ENCODE results near the gene TMEM123.

The TMEM123 gene, protein sequence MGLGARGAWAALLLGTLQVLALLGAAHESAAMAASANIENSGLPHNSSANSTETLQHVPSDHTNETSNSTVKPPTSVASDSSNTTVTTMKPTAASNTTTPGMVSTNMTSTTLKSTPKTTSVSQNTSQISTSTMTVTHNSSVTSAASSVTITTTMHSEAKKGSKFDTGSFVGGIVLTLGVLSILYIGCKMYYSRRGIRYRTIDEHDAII

DNA sequence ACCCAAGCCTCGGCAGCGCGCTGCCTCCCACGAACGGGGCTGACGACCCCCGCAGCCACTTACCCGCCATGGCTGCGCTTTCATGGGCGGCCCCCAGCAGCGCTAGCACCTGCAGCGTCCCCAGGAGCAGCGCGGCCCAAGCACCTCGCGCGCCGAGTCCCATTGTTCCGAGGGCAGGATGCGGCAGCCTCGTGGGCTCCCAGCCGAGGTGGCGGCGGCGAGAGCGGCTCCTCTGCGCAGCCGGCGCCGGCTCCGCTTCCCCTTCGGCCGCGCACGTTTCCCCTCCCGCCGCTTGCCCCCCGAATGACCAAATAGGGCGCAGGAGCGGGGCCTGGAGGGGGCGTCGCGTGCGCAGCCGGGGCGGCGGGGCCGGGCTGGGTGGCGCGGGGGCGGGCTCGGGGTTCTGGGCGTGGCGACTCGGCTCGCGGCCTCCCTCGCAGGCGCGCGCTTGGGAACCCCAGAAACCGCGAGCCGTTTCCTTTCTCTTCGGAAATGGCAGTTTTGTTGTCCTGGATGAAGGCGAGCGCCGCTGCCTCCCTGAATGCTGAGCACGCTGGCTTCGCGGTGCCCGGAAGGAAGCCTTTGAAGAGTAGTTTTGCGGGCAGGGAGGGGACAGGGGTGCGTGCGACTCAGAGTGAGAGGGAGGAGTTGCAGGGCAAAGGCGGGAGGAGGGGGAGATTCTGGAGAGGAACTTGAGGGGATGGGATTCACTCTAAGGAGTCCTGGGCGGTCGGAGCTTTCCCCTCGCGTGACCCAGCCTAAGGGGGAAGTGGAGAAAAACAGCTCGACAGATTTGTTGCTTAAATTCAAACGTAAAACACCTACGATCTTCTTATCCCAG lies at the start of gene TMEM123:
TSS of gene TMEM123 (minus strand) at position 305 of the 841 bp plus-strand sequence. CDS start at position 163, 142 bp downstream.
- peak; percentile 23 for DNase-seq (ENCODE audit: low spot score)

DNA sequence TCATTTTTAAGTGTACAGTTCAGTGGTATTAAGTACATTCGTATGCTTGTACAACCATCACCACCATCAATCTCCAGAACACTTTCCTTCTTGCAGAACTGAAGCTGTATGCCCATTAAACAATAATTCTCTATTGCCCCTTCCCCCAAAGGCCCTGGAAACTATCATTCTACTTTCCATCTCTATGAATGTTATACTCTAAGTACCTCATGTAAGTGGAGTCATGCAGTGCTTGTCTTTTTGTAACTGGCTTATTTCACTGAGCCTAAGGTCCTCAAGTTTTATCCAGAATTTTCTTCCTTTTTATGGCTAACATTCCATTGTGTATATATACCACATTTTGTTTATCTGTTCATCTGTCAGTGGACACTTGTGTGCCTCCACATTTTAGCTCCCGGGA lies 48.3 kb upstream of the TMEM123 start:
- DNase-seq (ENCODE audit: low spot score), result no peak

DNA sequence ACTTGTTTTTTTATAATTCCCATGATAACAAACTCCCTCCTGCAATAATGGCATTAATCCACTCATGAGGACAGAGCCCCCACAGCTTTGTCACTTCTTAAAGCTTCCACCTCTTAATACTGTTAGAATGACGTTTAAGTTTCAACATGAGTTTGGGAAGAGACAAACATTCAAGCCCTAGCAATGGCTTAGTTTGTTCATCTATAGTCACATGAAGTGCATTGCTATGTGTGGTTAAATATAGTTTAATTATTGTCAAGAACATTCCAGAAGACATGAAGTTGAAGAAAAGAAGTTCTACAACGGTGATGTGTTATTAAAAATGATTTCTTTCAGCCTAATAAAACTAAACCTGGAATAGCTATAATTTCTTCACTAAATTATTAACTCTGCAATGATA lies 47.4 kb upstream of the TMEM123 start:
- no peak for DNase-seq (ENCODE audit: low spot score)

DNA sequence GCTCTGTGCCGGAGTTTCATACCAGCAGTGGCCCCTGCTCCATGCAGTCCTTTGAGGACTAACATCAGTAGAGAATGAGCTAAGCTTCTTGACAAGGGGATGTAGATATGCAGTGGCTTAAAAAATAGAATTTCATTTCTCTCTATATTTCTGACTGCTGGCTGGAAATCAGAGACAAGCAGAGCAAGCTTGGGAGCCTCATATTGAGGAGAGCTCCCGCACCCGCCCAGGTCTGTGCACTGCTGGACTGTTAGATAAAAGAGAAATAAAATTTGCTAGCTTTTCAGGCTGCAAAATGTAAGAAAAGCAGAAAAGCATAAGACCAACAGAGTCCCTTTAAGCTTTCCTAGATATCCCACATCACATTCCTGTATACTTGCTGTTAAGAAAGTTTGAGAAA lies 46.6 kb upstream of the TMEM123 start:
- no peak for DNase-seq (ENCODE audit: low spot score)

DNA sequence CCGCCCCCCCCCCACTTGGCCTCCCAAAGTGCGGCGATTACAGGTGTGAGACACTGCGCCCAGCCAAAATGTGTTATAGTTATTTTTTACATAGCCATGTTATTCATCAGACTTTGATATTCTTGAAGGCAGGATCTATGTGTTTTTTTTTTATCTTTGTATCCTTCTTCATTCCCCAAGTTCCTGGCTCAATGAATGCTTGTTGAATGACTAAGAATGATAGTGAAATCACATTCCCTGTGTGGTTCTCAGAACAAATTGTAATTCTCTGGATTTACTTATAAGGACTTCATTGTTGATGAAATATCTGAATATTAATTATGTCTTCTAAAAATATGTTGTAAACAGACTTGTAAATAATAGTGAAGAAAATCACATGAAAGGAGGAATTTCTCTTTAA lies 44.5 kb upstream of the TMEM123 start:
- no peak for DNase-seq (ENCODE audit: low spot score)

DNA sequence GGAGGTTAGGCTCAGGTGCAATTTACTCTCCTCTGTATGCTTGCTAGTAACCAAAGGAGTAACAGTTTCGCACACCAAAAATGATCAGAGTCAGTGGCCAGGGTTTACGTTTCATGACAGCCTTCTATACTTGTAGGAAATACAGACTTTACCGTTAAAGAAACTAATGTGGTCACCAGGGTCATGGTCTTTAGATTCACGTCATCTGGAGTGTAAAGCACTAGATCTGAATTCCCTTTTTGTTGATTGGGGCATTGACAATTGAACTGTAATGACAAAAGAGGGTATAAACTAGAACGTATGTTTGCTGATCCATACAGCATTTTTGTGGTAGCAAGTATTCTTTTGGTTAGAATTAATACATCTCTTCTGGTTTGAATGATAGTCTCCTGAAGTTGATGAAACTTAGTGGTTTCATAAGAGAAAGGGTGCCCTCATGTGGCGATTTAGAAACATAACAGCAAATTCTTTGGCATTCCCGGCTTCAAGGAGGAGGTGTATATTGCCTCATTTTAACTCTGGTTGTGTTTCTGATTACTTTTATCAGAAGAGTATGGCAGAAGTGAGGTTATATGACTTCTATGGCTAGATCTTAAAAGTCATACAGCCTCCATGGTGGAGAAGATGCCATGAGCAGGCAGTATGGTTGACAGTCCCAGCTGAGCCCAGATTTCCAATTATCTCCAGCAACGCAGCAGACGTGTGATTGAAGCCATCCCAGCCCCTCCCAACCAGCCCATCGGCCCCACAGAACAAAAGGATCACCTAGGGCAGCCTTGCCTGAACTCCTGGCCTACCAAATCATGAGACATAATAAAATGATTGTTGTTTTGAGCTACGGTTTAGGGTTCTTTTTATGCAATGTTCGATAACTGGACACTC lies 42.8 kb upstream of the TMEM123 start:
- peak; percentile 76 for DNase-seq (ENCODE audit: low spot score)

DNA sequence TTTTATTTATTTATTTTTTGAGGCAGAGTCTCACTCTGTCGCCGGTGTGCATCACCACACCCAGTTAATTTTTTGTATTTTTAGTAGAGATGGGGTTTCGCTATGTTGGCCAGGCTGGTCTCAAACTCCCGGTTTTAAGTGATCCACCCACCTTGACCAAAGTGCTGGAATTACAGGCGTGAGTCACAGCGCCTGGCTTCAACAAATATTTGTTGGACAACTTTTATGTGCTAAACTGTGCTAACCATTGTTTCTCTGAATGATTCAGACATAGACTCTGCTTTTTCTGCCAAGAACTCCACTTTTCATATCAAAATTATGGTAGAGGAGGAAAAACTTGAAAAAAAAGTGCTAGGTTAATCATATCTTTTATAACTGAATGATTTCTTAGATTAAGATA lies 41.7 kb upstream of the TMEM123 start:
- no peak for DNase-seq (ENCODE audit: low spot score)

DNA sequence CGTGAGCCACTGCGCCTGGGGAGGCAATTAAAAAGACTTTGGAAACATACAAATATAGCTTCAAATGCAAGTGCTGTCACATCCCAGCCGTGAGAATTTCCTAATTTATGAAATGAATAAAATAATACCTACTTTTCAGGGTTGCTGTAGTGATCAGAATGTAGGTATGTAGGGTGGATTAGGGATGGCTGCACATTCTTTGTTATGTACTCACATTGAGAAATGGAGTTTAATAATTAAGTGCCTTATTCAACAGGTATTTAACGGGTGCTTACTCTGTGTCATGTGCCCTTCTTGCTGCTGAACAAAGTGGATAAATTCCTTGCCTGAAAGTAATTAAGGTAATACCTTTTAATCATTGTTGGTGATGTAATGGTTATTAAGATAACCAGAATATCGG lies 41.0 kb upstream of the TMEM123 start:
- no peak for DNase-seq (ENCODE audit: low spot score)

DNA sequence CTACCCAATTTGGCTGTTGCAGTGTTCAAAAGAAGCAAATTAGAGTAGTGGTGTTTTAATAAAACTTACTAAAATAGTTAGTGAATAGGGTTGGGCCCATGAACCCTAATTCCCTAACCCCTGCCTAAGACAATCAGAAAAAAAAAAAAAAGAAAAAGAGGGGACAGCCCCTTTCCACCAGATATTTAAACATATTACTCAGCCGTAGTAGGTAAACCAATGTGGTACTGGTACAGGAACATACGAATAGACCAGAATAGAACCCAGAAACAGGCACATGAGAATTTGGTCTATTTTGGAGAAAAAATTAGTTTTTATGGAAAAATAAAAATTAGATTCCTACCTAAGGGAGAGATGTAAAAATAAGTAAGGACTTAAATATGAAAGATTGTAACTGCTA lies 39.4 kb upstream of the TMEM123 start:
- no peak for DNase-seq (ENCODE audit: low spot score)

DNA sequence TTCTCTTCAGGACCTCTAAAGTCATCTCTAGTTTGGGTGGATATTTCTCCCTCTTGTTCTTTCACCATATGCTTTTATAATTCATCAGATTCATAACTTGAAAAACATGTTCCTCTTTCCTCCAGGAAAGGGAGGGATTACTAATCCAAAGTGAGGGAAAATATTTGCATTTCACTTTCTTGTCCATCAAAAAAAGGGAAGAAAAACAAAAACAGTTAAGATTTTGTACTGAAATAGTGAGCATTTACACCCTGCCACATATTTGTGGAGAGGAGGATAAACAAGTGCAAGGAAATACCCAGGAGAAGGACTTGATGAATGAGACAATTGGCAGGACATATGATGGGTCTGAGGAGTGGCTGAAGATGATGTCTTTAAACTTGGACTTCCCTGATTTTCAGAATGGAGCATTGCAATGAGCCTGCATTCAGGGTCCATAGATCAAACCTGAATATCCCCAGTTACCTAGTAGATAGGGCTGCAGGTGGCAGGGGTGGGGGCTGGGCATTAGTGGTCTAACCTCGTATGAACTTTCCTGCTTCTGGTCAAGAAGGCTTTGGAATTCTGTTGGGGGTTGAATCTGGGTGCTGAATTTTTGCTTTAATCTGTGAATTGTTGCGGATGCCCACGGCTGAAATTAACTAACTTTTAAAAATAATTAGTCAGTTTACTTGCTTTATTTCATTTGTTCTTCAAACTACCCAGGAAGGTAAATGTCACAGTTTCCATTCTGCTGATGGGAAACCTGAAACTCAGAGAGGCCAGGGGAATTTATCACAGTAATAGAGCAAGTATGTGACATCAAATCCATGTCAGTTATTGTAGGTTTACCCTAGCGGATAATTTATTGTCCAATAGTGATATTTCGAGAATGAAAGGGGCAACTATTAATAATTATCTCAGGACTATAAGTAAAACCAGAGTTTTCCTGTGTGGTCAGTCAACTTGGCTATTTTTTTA lies 36.9 kb upstream of the TMEM123 start:
- DNase-seq (ENCODE audit: low spot score), result no peak

DNA sequence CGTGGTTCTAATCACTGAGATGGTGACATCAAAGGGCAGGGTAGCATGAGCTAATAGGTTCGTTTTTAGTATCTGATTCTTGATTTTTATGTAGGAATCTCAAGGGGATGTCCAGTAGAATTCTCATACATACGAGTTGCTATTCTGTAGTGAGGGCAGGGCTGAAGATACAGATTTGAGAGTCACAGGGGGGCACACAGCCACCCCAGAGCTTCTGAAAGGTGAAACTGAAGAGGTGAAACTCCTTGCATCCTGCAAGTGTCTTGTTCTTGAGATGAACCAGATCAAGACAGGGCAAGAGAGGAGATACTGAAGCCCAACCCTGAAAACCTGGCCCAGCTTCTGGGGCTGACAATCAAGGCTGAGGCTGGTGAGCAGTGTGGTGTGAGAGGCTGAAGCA lies 35.6 kb upstream of the TMEM123 start:
- DNase-seq (ENCODE audit: low spot score), result no peak

DNA sequence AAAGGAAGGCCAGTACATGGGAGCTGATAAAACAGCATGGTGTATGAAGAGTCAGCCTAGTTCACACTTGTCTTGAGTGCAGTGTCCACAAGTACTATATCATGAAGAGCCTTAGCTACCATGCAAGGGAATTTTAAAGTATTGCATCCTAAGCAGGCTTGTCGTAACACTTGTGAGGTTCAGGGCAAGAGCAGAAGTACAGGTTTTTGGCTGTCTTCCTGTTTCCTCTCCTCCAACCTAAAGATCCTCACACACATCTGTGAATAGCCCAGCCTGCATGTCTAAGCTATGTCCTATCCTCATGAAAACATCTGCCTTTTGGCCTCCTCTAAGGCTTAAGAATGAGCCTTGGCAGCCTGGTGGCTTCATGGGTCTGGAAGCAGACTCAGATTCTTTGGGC lies 34.6 kb upstream of the TMEM123 start:
- DNase-seq (ENCODE audit: low spot score), result no peak

DNA sequence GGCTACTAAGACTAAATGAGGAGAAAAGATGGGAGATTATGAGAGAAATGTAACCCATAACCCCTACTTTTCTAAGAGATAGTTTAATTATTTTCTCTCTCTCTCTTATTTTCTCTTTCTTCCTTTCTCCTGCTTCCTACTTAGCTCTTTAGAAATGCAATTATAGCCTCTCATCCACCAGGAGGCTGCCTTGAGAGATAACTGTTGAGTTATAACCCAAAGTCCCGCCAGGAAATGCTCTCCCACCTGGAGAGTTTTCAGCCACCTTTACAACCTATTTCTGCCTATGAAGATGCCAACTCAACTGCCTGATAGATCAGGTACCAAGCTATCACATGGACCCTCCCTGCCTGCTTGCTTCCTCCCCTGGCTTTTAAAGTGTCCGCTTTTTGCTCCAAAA lies 34.0 kb upstream of the TMEM123 start:
- no peak for DNase-seq (ENCODE audit: low spot score)

DNA sequence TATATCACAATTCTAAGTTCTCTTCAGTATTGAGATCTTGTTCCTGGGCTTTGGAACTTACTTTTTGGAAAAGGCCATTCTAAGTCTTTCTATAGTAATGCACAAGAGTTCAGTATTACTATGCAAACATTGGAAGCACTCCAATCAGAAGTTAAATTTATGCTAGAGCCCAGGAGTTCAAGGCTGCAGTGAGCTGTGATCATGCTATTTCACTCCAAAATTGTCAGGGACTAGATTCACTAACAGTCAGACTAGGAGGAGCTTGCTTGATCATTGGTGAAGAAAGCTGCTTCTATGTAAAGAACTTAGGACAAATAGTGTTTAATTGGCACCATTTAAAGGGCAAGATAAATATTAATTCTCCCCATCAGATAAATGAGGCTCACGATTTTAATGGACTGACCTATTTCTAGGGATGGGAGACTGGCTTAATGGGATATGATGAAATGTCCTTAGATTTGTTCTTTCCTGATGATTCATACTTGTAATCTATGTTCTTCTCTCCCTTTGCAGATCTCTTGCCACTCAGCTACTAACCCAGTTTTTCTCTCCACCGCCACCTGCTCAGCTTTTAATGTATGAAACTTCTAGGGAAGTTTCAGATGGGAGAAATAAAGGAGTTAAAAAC lies 32.6 kb upstream of the TMEM123 start:
- DNase-seq (ENCODE audit: low spot score), result no peak

DNA sequence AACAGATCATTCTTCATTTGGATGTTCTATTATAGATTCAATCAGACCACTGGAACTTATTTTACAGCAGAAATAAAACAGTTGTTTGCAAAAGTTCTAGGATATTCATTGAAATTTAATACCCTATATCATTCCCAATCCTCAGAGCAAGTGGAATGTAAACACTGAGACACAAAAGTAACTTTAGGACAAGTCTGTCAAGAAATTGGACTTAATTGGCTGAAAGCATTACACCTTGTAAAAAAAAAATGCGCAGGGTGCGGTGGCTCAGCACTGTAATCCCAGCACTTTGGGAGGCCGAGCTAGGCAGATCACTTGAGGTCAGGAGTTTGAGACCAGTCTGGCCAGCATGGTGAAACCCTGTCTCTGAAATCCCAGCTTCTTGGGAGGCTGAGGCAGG lies 29.9 kb upstream of the TMEM123 start:
- DNase-seq (ENCODE audit: low spot score), result no peak

DNA sequence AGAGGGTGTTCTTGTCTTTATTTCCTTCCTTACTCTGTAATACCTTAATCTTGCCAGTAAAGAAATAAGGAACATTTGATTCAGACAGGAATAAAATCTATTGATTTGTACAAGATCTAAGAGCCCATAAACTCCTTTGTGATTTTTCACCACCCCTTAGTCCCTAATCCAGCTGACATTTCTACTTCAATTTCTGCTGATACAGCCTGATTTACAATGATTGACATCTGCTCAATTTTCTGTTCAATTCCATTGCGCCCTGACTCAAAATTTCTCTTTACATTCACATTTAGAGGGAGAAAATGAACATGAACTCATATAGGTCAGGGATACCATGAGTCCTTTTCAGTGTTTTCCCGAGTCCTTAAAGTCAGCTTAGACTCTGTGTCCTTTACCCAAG lies 27.2 kb upstream of the TMEM123 start:
- no peak for DNase-seq (ENCODE audit: low spot score)

DNA sequence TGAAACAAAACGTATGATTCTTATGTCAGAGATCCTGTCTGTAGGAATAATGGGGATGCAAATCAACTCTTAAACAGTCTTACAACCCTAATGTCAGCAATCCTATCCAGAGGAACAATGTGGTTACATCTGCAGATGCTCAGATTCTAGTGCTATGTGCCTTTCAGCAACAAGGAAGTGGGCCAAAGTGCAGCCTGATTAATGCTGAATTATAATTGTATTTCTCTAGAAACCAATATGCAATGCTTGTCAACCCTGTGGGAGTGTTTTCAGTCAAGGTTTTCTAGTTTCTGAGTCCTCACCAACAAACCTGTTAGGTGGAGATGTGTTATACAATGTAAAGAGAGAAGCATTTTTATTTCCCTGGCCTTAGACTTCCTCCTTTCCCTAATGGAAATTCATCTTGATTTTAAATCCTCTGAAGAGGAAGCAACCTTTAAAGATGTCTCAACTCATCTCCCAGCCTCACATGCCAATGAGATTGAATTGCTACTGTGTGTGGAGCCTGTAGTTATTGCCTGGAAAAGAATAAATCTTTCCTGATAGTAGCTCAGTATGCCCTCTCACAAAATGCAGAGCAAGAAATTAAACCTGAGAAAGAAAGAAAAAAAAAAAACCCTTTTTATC lies 26.2 kb upstream of the TMEM123 start:
- DNase-seq (ENCODE audit: low spot score), result no peak

DNA sequence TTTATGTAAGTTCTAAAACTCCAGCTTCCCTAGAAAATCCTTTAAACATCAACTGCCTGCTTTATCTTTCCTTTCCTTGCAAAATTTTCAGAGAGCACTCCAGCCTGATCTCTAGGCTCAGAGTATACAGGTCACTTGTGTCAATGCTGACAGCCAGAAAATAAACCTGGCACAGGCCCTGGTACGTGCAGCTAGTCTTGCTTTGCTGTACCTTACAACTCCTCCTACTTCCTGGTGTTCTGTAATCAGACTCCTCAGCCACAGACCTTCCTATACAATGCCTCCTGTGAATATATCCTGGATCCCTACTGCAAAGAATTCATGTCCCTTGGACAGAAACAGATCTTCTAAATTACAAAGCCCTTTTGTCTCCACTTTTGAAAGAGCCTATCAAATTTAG lies 24.2 kb upstream of the TMEM123 start:
- DNase-seq (ENCODE audit: low spot score), result no peak

DNA sequence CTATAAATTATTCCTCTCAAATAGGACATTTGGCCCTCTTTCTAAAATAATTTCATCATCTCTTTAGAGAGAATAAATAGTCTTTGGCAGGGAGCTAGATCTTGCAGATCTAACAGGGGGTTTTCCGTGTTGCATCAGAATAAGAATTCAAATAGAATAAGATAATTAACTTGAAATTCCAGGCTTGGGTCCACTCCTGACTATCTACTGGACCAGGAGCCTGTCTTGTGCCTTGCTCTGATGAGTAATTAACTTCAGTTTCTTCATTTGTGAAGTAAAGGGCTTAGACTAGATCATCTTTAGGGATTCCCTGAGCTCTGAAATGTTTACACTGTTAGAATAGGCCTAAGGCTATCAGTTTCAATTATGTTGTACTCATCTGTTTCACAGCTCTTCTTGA lies 23.5 kb upstream of the TMEM123 start:
- no peak for DNase-seq (ENCODE audit: low spot score)

DNA sequence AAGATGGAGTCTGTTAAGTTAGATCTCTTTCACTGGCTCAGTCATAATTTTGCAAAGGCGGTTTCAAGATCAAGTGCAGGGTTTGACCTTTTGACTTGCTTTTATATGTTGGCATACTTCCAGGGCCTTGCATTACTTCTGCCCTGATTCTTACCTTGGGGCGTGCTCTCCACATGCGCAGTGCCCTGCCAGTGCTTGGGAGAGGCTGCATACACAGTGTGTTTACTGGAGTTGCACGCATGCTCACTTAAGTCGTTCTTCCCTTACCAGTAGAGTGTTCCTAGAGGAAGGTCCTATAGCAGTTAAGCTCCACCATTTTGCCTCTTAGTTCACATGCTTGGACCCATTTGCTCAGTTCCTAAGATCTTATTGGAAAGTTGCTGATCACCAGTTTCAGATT lies 21.0 kb upstream of the TMEM123 start:
- DNase-seq (ENCODE audit: low spot score), result no peak

DNA sequence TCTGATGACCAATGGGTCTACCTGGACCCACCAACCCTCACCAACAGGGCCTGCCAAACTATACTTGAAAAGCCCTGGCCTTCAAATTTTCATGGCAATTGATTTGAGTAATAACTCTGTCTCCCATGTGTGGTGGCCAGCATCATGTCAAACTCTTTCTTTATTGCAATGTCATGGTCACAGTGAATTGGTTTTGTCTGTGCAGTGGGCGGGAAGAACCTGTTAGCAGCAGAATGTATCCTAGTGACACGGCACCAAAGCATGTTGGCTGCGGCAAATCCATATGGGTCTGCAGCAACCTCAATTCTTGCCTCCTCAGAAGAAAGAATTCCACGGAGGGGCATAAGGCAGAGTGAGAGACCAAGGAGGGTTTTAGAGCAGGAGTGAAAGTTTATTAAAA lies 19.6 kb upstream of the TMEM123 start:
- no peak for DNase-seq (ENCODE audit: low spot score)
